Measurements from ENCODE around the gene DHX35.

- TF ChIP-seq REST (IDR thresholded peaks at IDR 0.05; ENCODE audit: unreplicated experiment) = no peak
- no peak for TF ChIP-seq CTCF (conservative IDR thresholded peaks at IDR 0.05; ENCODE audit: low read depth in 2 of 2)
Measured at GRCh38 chr20:38973107-38973506, 11.0 kb downstream of the DHX35 start.
